HepG2 (cell line): ENCODE measurements around the gene CS. TPM values are rescaled to one million over a fixed set of nuclear protein-coding genes. Genes with fewer than 3 reads are reported as not detected.
A peak's percentile ranks its signal among the peaks of the same experiment; 100 is the strongest.

Experiments
- ATAC-seq: fragments of 200-7000 bp; cut with Tn5 transposase; 3 replicates; pipeline ENCODE4 v1.9.1; 2020; ENCODE audit warnings: mild to moderate bottlenecking, moderate library complexity
- BruUV-seq: library from RNA; stranded (reverse); fragments of 400-500 nt; replicated peaks from 2 replicates; lab custom pipeline; 2021; lab: Mats Ljungman, UMichigan
- CTCF ChIA-PET: fragments of 300-600 bp; formaldehyde crosslinking; extraction: SDS; loops from one replicate; lab custom pipeline; 2021; ENCODE audit warnings: low total read pairs, inconsistent platforms, low intra/inter-chr PET ratio; lab: Yijun Ruan, JAX
- POLR2A ChIA-PET: fragments of 350-600 bp; sonication (Branson Sonifier 250); formaldehyde crosslinking; loops from one replicate; lab custom pipeline; 2020; ENCODE audit warnings: antibody characterized with exemption, inconsistent platforms; lab: Yijun Ruan, JAX
- DNase-seq: peaks from one replicate; pipeline ENCODE4 v3.0.0-alpha.2; 2015; ENCODE audit warnings: low spot score
- FAIRE-seq: peaks from 3 replicates; lab custom pipeline; 2011; peaks lifted over from hg19 to GRCh38; lab: Jason Lieb, UNC
- H2AFZ ChIP-seq: one replicate; pipeline ENCODE4 v1.6.1; 2011; ENCODE audit warnings: low read length, inconsistent platforms
- H3K27ac ChIP-seq: fragments of 300-600 bp; 3 replicates; pipeline ENCODE4 v1.8.0; 2011; ENCODE audit warnings: mixed run types, mild to moderate bottlenecking, mixed read lengths, low read length, inconsistent platforms; ENCODE audit not compliant: insufficient read depth; ENCODE audit errors: extremely low read length
- H3K27me3 ChIP-seq, 2 experiments: fragments of 200-600 bp in 1 of 2; 2 replicates in 1 of 2; 3 replicates in 1 of 2; pipeline versions ENCODE4 v1.6.0 to v1.8.0; 2011; ENCODE audit warnings: low read length in 2 of 2, mild to moderate bottlenecking in 2 of 2, moderate library complexity in 2 of 2, inconsistent platforms in 1 of 2; ENCODE audit not compliant: insufficient read depth in 2 of 2, control insufficient read depth in 1 of 2
- H3K36me3 ChIP-seq, 2 experiments: fragments of 200-600 bp in 1 of 2; replicated peaks in 1 of 2; 2 replicates in 1 of 2; 3 replicates in 1 of 2; pipeline versions ENCODE4 v1.5.1 to v1.8.0; 2011; ENCODE audit warnings: low read length in 2 of 2, inconsistent platforms in 1 of 2; ENCODE audit not compliant: insufficient read depth in 2 of 2, control insufficient read depth in 1 of 2
- H3K4me1 ChIP-seq: 2 replicates; pipeline ENCODE4 v1.5.1; 2012; ENCODE audit warnings: low read length, inconsistent platforms; ENCODE audit not compliant: insufficient read depth
- H3K4me2 ChIP-seq: 2 replicates; pipeline ENCODE4 v1.6.0; 2011; ENCODE audit warnings: low read depth, low read length, inconsistent platforms
- H3K4me3 ChIP-seq, 3 experiments: fragments of 200-600 bp in 1 of 3; sonication (generic), shearing (Covaris generic) in 1 of 3; replicated peaks in 1 of 3; 2 replicates each; pipeline ENCODE4 v1.5.1; 2011 to 2016; ENCODE audit warnings: low read length in 3 of 3, inconsistent platforms in 2 of 3, low read depth in 2 of 3, mild to moderate bottlenecking in 2 of 3, control low read depth in 1 of 3, mixed read lengths in 1 of 3; ENCODE audit not compliant: insufficient read depth in 1 of 3
- H3K79me2 ChIP-seq: one replicate; pipeline ENCODE4 v1.6.1; 2011; ENCODE audit warnings: low read length, inconsistent platforms; ENCODE audit not compliant: insufficient read depth
- H3K9ac ChIP-seq: 2 replicates; pipeline ENCODE4 v1.6.0; 2011; ENCODE audit warnings: mild to moderate bottlenecking, low read depth, low read length, inconsistent platforms; ENCODE audit not compliant: insufficient read depth
- H3K9me3 ChIP-seq: 2 replicates; pipeline ENCODE4 v1.5.1; 2012; ENCODE audit warnings: mild to moderate bottlenecking, low read length
- H4K20me1 ChIP-seq: 2 replicates; pipeline ENCODE4 v1.6.0; 2011; ENCODE audit warnings: inconsistent platforms, mild to moderate bottlenecking, low read length, moderate library complexity; ENCODE audit not compliant: insufficient read depth
- MIER2 ChIP-seq: IDR thresholded peaks from 2 replicates; pipeline ENCODE4 v1.6.1; 2016; ENCODE audit warnings: missing biosample characterization, missing genetic modification reagents
- REST ChIP-seq, 2 experiments: IDR thresholded peaks; 2 replicates each; pipeline ENCODE4 v1.6.1; 2011 to 2012; ENCODE audit warnings: low read length in 2 of 2, borderline replicate concordance in 1 of 2, low read depth in 1 of 2, mild to moderate bottlenecking in 1 of 2, moderate library complexity in 1 of 2
- RORA ChIP-seq: sonication (generic); formaldehyde crosslinking; IDR thresholded peaks from 2 replicates; pipeline ENCODE4 v1.5.0; 2020; ENCODE audit warnings: mild to moderate bottlenecking, missing genetic modification reagents, moderate library complexity
- WGBS: methylation state at CpG from one replicate; pipeline ENCODE4 v1.1.6; 2017; ENCODE audit warnings: low lambda C conversion rate; 5-methylcytosine and 5-hydroxymethylcytosine counted together
- in situ Hi-C: cut with HindIII; loops from 2 replicates; pipeline ENCODE4 v1.10.0; 2017; ENCODE audit warnings: low pct_unique_long_range_greater_than_20kb; ENCODE audit not compliant: extremely low pct_ligation_motif_present
- intact Hi-C: fragments of 100-400 bp; cut with micrococcal nuclease; formaldehyde crosslinking; loops from one replicate; pipeline ENCODE4 v1.10.0; 2022; ENCODE audit not compliant: unreplicated experiment
- polyA plus RNA-seq, 8 experiments: library from polyadenylated mRNA; depleted of rRNA in 3 of 8; stranded (reverse) in 7 of 8; unstranded in 1 of 8; fragments of >200 nt; fragmentation: Illumina TruSeq in 4 of 8; extraction: Trizol in 4 of 8; gene quantifications; 2 replicates each; pipeline versions ENCODE4 v1.2.1 to v1.2.3, GENCODE V29; 2011 to 2016; ENCODE audit warnings: low read depth in 4 of 8, missing spikeins in 1 of 8, mixed read lengths in 1 of 8; ENCODE audit not compliant: insufficient read depth in 1 of 8
- total RNA-seq, 5 experiments: library from RNA; depleted of rRNA; stranded (reverse); fragments of >200 nt; fragmentation: Illumina TruSeq; extraction: Trizol; gene quantifications; 2 replicates each; pipeline ENCODE4 v1.2.3, GENCODE V29; 2016; ENCODE audit warnings: low read depth in 1 of 5

CS gene
- total and polyA plus RNA-seq, 2 of the 13 experiments (the other 11 are each of a cell fraction or from before 2014, with no cell fraction given) = 173 to 175 TPM

- 69% methylated on average over 10 of the region's 11 CpGs for whole genome bisulfite sequencing
These were observed 75.2 kb downstream of the CS start for GRCh38 chr12:56224954-56225353.

More at GRCh38 chr12:56224954-56225353, 75.2 kb downstream of the CS start:
- H4K20me1 ChIP-seq = no peaks in the 10 kb centered on the region
- DNase-seq = no peak
- H3K27ac ChIP-seq = no peak overlapping the region
- H3K9ac ChIP-seq = peak overlapping the region; percentile 68; the same call in 1 of the 2 replicates
- H3K4me1 ChIP-seq = peaks cover 46% of the 10 kb centered on the region
- BruUV-seq = no TSS peak
- H3K4me3 ChIP-seq = peak overlapping the region; percentile 68 to 79 (median 78)
- POLR2A ChIA-PET = no interaction called here
- intact Hi-C loops (loop anchor here (1.0 to 5.0 kb wide), 2 partner anchors 32 kb away; partner anchors contain the start of gene ANKRD52), in situ Hi-C loops (loop anchor here (5.0 kb wide), 1 partner anchor 32 kb away; the partner anchor contains the start of gene ANKRD52)
- no peak for ATAC-seq
- H3K4me2 ChIP-seq = peak overlapping the region; percentile 76
- H3K27me3 ChIP-seq = no peaks in the 10 kb centered on the region; a peak in 1 of 5 replicates
- FAIRE-seq = no peak
- peaks cover 9% of the 10 kb centered on the region for H3K79me2 ChIP-seq
- H3K9me3 ChIP-seq = no peaks in the 10 kb centered on the region
- H2AFZ ChIP-seq = no peak overlapping the region
- peak; percentile 83 for TF ChIP-seq MIER2 (CRISPR knock-in tag)
- TF ChIP-seq REST (IDR thresholded peaks at IDR 0.05; ENCODE audit: borderline replicate concordance in 1 of 2, low read depth in 1 of 2, low read length in 2 of 2) = peak; percentile 64 to 93
- no peak for TF ChIP-seq RORA (CRISPR knock-in tag)
- no peaks in the 10 kb centered on the region; a peak in 1 of 5 replicates for H3K36me3 ChIP-seq
- CTCF ChIA-PET = interaction anchor here (1.1 to 2.6 kb wide), 5 partner anchors 20 to 106 kb away, joined by 4 to 12 read pairs (median 4); partner anchors contain the start of gene ANKRD52
